Ovary (tissue), 9 donors: ENCODE measurements around the gene STK39. TPM values are rescaled to one million over a fixed set of nuclear protein-coding genes. Genes with fewer than 3 reads are reported as not detected.
"Not testable (repeated sequence)": the region's sequence is repeated elsewhere in the genome, so short reads cannot be mapped to it uniquely, and the experiment has no call there.

Source experiments
- DNase-seq, 5 donors: peaks; one replicate each; pipeline ENCODE4 v3.0.0-alpha.2; 2019 to 2020
- H3K27ac ChIP-seq, 2 donors: fragments of 200-600 bp; one replicate each; pipeline versions ENCODE4 v1.5.1 to v1.8.0; 2019 to 2022
- H3K27me3 ChIP-seq: fragments of 200-600 bp; one replicate; pipeline ENCODE4 v1.8.0; 2022
- H3K36me3 ChIP-seq: fragments of 200-600 bp; sonication (generic); one replicate; pipeline ENCODE4 v1.5.1; 2019
- H3K4me1 ChIP-seq: one replicate; pipeline ENCODE4 v1.8.1; 2013; ENCODE audit warnings: mild to moderate bottlenecking, moderate library complexity; ENCODE audit not compliant: insufficient read depth
- H3K4me3 ChIP-seq: fragments of 200-600 bp; sonication (generic); one replicate; pipeline ENCODE4 v1.5.1; 2017
- H3K9me3 ChIP-seq, 2 donors: fragments of 200-600 bp in 1 of 2; sonication (generic) in 1 of 2; one replicate each; pipeline versions ENCODE4 v1.5.1 to v1.8.1; 2013 to 2019; ENCODE audit warnings: mild to moderate bottlenecking in 1 of 2, moderate library complexity in 1 of 2
- CTCF ChIP-seq, 3 donors: fragments of 450-650 bp in 2 of 3; fragments of 200-600 bp in 1 of 3; IDR thresholded peaks; one replicate each; pipeline versions ENCODE4 v1.5.1 to v1.8.0; 2016 to 2022; ENCODE audit warnings: antibody characterized with exemption in 3 of 3, mild to moderate bottlenecking in 1 of 3
- EP300 ChIP-seq: sonication (generic); formaldehyde crosslinking; IDR thresholded peaks from one replicate; pipeline ENCODE4 v1.6.1; 2017; ENCODE audit warnings: antibody characterized with exemption
- POLR2A ChIP-seq: fragments of 450-650 bp; IDR thresholded peaks from one replicate; pipeline ENCODE4 v1.6.1; 2017; ENCODE audit warnings: antibody characterized with exemption, mild to moderate bottlenecking, moderate library complexity
- WGBS, 3 donors: extraction: QIAGEN DNeasy Blood & Tissue Kit in 1 of 3; methylation state at CpG; one replicate each; pipeline versions ENCODE4 v1.1.5 to v1.1.7; 2013 to 2017; 5-methylcytosine and 5-hydroxymethylcytosine counted together
- intact Hi-C, 4 donors: fragments of 100-400 bp; cut with DNase I; formaldehyde crosslinking; loops; one replicate each; pipeline versions ENCODE4 v1.11.0 to v1.15.1; 2022 to 2023
- polyA plus RNA-seq, 2 donors: library from polyadenylated mRNA; stranded (reverse); fragments of 200-250 nt in 1 of 2; fragments of 350-450 nt in 1 of 2; fragmentation: Illumina TruSeq in 1 of 2; extraction: RNeasy Lipid Tissue Mini Kit (QIAGEN cat#74804) in 1 of 2; gene quantifications; one replicate each; pipeline ENCODE4 v1.2.3, GENCODE V29; 2013 to 2014
- total RNA-seq, 7 donors: library from RNA; depleted of rRNA in 2 of 7; stranded (reverse); fragments of >200 nt in 2 of 7; fragmentation: NEBNext Ultra II Directional in 3 of 7; extraction: Animal tissue kit (Norgen Biotek cat#: 25700) in 3 of 7; gene quantifications; one replicate each; pipeline versions ENCODE4 v1.1.0 to v1.2.4, GENCODE V29; 2016 to 2023
- donor health status: DM: no; HTN: no; CAD: no; lungs with moderate emphysema.
- donor health status: DM: no; HTN: no; CAD: no.
- donor health status: Bipolar disorder and iron deficiency.
- donor health status: DM: yes; HTN: yes; CAD: no.
- donor health status: DM: no; HTN: no; CAD: no.
- donor health status: DM: yes; HTN: yes; CAD: no.

STK39 gene
- total and polyA plus RNA-seq, 9 donors = 5.9 to 14.1 (median 10.6) TPM

DNA sequence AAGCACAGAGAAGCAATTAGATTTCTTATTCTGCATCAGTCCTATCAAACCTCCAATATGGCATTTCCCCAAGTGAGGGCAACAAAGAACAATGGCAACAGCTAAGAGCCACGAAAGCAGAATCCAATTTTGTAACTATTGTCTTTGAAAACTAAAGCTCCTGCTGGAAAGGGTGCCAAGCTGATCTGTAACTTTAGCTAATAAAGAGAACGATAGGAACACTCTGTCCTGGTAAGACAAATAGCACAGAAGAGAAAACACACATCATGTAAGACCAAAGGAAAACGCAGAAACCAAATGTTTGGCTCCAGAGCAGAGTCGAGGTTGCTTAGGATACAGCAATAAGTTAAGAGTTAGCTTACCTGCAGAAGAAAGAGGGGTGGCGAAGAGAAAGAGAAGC, 160.5 kb downstream of the STK39 start:
- Histone ChIP-seq H3K9me3 (no peaks in the 10 kb centered on the region), H3K27ac (no peak overlapping the region)
- DNase-seq = no peak

DNA sequence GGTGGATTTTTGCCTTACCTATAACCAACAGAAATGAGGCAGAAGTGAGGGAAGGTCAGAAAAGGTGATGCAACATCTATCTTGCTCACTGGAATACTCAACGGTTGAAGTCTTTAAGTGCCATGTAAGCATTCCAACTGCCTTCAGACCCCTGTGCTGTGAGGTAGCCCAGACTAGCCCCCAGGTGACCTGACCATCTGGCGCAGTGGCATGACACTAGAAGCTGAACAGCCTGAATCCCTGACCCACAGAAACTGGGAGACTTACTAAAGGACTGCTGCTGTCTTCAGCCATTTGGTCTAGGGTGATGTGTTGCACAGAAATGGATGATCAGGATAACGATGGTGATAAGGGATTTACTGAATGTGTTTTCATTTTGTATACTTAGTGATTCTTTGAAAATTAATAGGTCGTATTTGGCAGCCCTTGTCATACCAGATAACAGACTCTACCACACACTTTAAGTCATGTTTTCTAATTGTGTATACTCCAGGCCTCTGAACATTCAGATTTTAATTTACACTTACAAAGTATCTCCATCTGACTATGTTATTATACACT, 161.5 kb downstream of the STK39 start:
- H3K9me3 ChIP-seq = no peaks in the 10 kb centered on the region
- H3K36me3 ChIP-seq = no peaks in the 10 kb centered on the region
- intact Hi-C loops = no loop called here
- no peak overlapping the region for H3K4me3 ChIP-seq
- H3K4me1 ChIP-seq = no peaks in the 10 kb centered on the region
- TF ChIP-seq EP300 (no peak), POLR2A (no peak), CTCF (IDR thresholded peaks at IDR 0.05) (no peak)
- no peaks in the 10 kb centered on the region for H3K27me3 ChIP-seq
- no peak for DNase-seq
- H3K27ac ChIP-seq = no peak overlapping the region
- WGBS, 3 donors = 66 to 68% (median 66%) methylated on average over 4 of the region's 4 CpGs

More for the DNA sequence above, 160.5 kb downstream of the STK39 start:
- TF ChIP-seq CTCF (IDR thresholded peaks at IDR 0.05) (no peak), EP300 (no peak), POLR2A (no peak)
- Histone ChIP-seq H3K27me3 (no peaks in the 10 kb centered on the region), H3K36me3 (no peaks in the 10 kb centered on the region), H3K4me3 (no peak overlapping the region), H3K4me1 (no peaks in the 10 kb centered on the region)
- 50 to 63% (median 63%) methylated on average over 5 of the region's 5 CpGs for WGBS, 3 donors
- intact Hi-C loops = no loop called here

- Histone ChIP-seq H3K27me3 (no peaks in the 10 kb centered on the region), H3K9me3 (no peaks in the 10 kb centered on the region), H3K27ac (no peak overlapping the region), H3K36me3 (no peaks in the 10 kb centered on the region), H3K4me3 (no peak overlapping the region), H3K4me1 (no peaks in the 10 kb centered on the region)
- TF ChIP-seq CTCF (IDR thresholded peaks at IDR 0.05) (no peak), EP300 (no peak), POLR2A (no peak)
- no peak for DNase-seq
- 85 to 94% (median 89%) methylated on average over 4 of the region's 4 CpGs for WGBS, 3 donors
- intact Hi-C loops = no loop called here
Observed at GRCh38 chr2:168084288-168084687, 163.1 kb downstream of the STK39 start.

GRCh38 chr2:168081452-168081851, 165.9 kb downstream of the STK39 start:
- WGBS, 3 donors = 91 to 94% (median 94%) methylated on average over 3 of the region's 3 CpGs
- H3K9me3 ChIP-seq, intact Hi-C loops, H3K27me3 ChIP-seq, H3K4me1 ChIP-seq, H3K36me3 ChIP-seq, H3K4me3 ChIP-seq, DNase-seq, H3K27ac ChIP-seq: not testable (repeated sequence)

- no peaks in the 10 kb centered on the region for H3K4me1 ChIP-seq
- TF ChIP-seq EP300 (no peak), POLR2A (no peak), CTCF (IDR thresholded peaks at IDR 0.05) (no peak)
- no peak overlapping the region for H3K4me3 ChIP-seq
- no peaks in the 10 kb centered on the region for H3K36me3 ChIP-seq
- intact Hi-C loops = no loop called here
- no peak for DNase-seq
- no peaks in the 10 kb centered on the region for H3K27me3 ChIP-seq
- no peak overlapping the region for H3K27ac ChIP-seq
- 96 to 100% (median 98%) methylated on average over 3 of the region's 3 CpGs for WGBS, 3 donors
- H3K9me3 ChIP-seq = no peaks in the 10 kb centered on the region
Observed at GRCh38 chr2:168079236-168079635, 168.2 kb downstream of the STK39 start.
